B cell (primary cell): Measurements from ENCODE around the gene HLA-DPB1. TPM values are rescaled to one million over a fixed set of nuclear protein-coding genes. Genes with fewer than 3 reads are reported as not detected.

Experiments used
- ATAC-seq: fragments of 200-7000 bp; cut with Tn5 transposase; one replicate; pipeline ENCODE4 v1.10.0; 2021; ENCODE audit warnings: low read depth, mild to moderate bottlenecking, moderate number of reproducible peaks, moderate library complexity
- CTCF ChIA-PET: fragments of 350-600 bp; sonication (Branson Sonifier 250); formaldehyde crosslinking; loops from one replicate; lab custom pipeline; 2021; ENCODE audit warnings: antibody characterized with exemption, inconsistent platforms; lab: Charles Lee
- POLR2A ChIA-PET: fragments of 350-600 bp; sonication (Branson Sonifier 250); formaldehyde crosslinking; loops from one replicate; lab custom pipeline; 2021; ENCODE audit warnings: antibody characterized with exemption; lab: Charles Lee
- DNase-seq: peaks from one replicate; pipeline ENCODE4 v3.0.0; 2013
- H2AFZ ChIP-seq: 2 replicates; pipeline ENCODE4 v1.6.1; 2012; ENCODE audit warnings: mild to moderate bottlenecking, low read depth, low read length; ENCODE audit not compliant: insufficient read depth, poor library complexity, severe bottlenecking
- H3K27ac ChIP-seq, 2 donors: 1 replicate in 1 of 2; 2 replicates in 1 of 2; pipeline ENCODE4 v1.5.1; 2012 to 2013; ENCODE audit warnings: low read length in 2 of 2, mild to moderate bottlenecking in 2 of 2, moderate library complexity in 1 of 2
- H3K27me3 ChIP-seq, 4 experiments: fragments of 200-600 bp in 1 of 4; sonication (generic) in 1 of 4; replicated peaks in 1 of 4; 1 replicate in 2 of 4; 2 replicates in 2 of 4; pipeline versions ENCODE4 v1.6.1 to v1.7.0; 2013 to 2016; ENCODE audit warnings: low read length in 3 of 4, mild to moderate bottlenecking in 2 of 4, mixed read lengths in 1 of 4, moderate library complexity in 1 of 4; ENCODE audit not compliant: insufficient read depth in 4 of 4, control insufficient read depth in 3 of 4; ENCODE audit errors: control extremely low read depth in 1 of 4
- H3K36me3 ChIP-seq, 2 experiments: replicated peaks in 1 of 2; 1 replicate in 1 of 2; 2 replicates in 1 of 2; pipeline versions ENCODE4 v1.6.1 to v1.7.1; 2013; ENCODE audit warnings: low read length in 1 of 2; ENCODE audit not compliant: insufficient read depth in 2 of 2, control insufficient read depth in 1 of 2; ENCODE audit errors: control extremely low read depth in 1 of 2, extremely low read depth in 1 of 2
- H3K4me1 ChIP-seq, 2 donors: fragments of 200-600 bp in 1 of 2; sonication (generic) in 1 of 2; 1 replicate in 1 of 2; 2 replicates in 1 of 2; pipeline versions ENCODE4 v1.5.1 to v1.6.1; 2013 to 2017; ENCODE audit warnings: low read length in 2 of 2; ENCODE audit not compliant: control insufficient read depth in 2 of 2, insufficient read depth in 2 of 2
- H3K4me2 ChIP-seq: replicated peaks from 2 replicates; pipeline ENCODE3; 2012; ENCODE audit warnings: mild to moderate bottlenecking, low read depth, low read length; ENCODE audit not compliant: poor library complexity, severe bottlenecking
- H3K4me3 ChIP-seq, 5 experiments: fragments of 200-600 bp in 1 of 5; sonication (generic) in 1 of 5; 1 replicate in 3 of 5; 2 replicates in 2 of 5; pipeline versions ENCODE4 v1.5.1 to v1.7.0; 2011 to 2016; ENCODE audit warnings: low read length in 4 of 5, mild to moderate bottlenecking in 4 of 5, low read depth in 2 of 5, control low read depth in 1 of 5, moderate library complexity in 1 of 5; ENCODE audit not compliant: insufficient read depth in 1 of 5; ENCODE audit errors: control extremely low read depth in 1 of 5, extremely low read depth in 1 of 5
- H3K79me2 ChIP-seq: fragments of 200-600 bp; sonication (generic); one replicate; pipeline ENCODE4 v1.6.0; 2016; ENCODE audit warnings: low read length; ENCODE audit not compliant: control insufficient read depth, insufficient read depth
- H3K9ac ChIP-seq: fragments of 200-600 bp; sonication (generic); 2 replicates; pipeline ENCODE4 v1.6.1; 2017; ENCODE audit warnings: mild to moderate bottlenecking, low read length, moderate library complexity
- H3K9me3 ChIP-seq, 3 donors: one replicate each; pipeline versions ENCODE4 v1.6.1 to v1.7.1; 2013; ENCODE audit warnings: low read length in 2 of 3; ENCODE audit not compliant: control insufficient read depth in 2 of 3, insufficient read depth in 1 of 3; ENCODE audit errors: control extremely low read depth in 1 of 3
- H4K20me1 ChIP-seq: 2 replicates; pipeline ENCODE4 v1.6.0; 2012; ENCODE audit warnings: mild to moderate bottlenecking, low read length; ENCODE audit not compliant: insufficient read depth, control insufficient read depth, poor library complexity, severe bottlenecking
- H3K27ac Mint-ChIP-seq: one replicate; pipeline ENCODE4 v1.8.0; 2021; ENCODE audit warnings: mixed read lengths
- H3K27me3 Mint-ChIP-seq: one replicate; pipeline ENCODE4 v1.8.0; 2021; ENCODE audit warnings: mixed read lengths
- H3K4me1 Mint-ChIP-seq: one replicate; pipeline ENCODE4 v1.8.0; 2021; ENCODE audit warnings: mixed read lengths
- H3K4me3 Mint-ChIP-seq: one replicate; pipeline ENCODE4 v1.8.0; 2021; ENCODE audit warnings: mixed read lengths
- H3K9me3 Mint-ChIP-seq: one replicate; pipeline ENCODE4 v1.8.0; 2022; ENCODE audit warnings: mixed read lengths; ENCODE audit not compliant: insufficient read depth
- EZH2 ChIP-seq: IDR thresholded peaks from 2 replicates; pipeline ENCODE4 v1.6.1; 2012; ENCODE audit warnings: borderline replicate concordance, low read depth, mild to moderate bottlenecking, moderate library complexity, low read length; ENCODE audit not compliant: insufficient read depth, poor library complexity, severe bottlenecking
- WGBS: methylation state at CpG from one replicate; pipeline ENCODE4 v1.1.5; 2013; ENCODE audit warnings: missing lambda C conversion rate; ENCODE audit not compliant: insufficient coverage; 5-methylcytosine and 5-hydroxymethylcytosine counted together
- intact Hi-C: fragments of 100-400 bp; cut with micrococcal nuclease; formaldehyde crosslinking; loops from one replicate; pipeline ENCODE4 v1.10.0; 2022
- polyA plus RNA-seq: library from polyadenylated mRNA; depleted of rRNA; stranded (reverse); fragments of >200 nt; gene quantifications from 2 replicates; pipeline ENCODE4 v1.2.3, GENCODE V29; 2012
- total RNA-seq, 2 donors: library from RNA; stranded (reverse); fragments of 120-200 nt in 1 of 2; gene quantifications; 1 replicate in 1 of 2; 2 replicates in 1 of 2; pipeline versions ENCODE4 v1.2.3 to v1.2.4, GENCODE V29; 2013 to 2022
- TF ChIP-seq, protein P1 (sequence below): fragments of 200-600 bp; IDR thresholded peaks from one replicate; pipeline ENCODE4 v1.8.0; 2022; ENCODE audit warnings: antibody characterized with exemption, mild to moderate bottlenecking

The HLA-DPB1 gene
- total and polyA plus RNA-seq, 2 donors (not counting 1 experiment from before 2014, with no cell fraction given) = 1,104 to 1,578 TPM

DNA sequence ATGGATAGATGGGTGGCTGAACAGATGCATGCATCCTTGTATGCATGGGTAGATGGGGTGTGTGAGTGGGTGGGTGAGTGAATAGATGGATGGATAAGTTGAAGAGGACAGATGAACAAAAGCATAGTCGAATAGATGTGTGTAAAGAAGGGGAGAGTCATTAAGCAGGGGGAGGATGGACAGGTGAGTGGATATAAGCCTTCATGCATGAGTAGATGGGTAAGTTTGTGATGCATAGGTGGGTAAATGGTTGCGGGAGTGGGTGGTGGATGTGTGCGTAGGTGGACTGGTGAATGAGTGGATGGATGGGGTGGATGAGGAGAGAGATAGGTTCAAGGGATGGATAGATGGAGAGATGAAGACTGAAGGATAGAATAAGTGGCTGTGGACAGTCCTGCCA is 29.6 kb downstream of the HLA-DPB1 start:
- POLR2A ChIA-PET = no interaction called here
- H2AFZ ChIP-seq = no peak overlapping the region
- Mint-ChIP-seq H3K27ac (no peak overlapping the region), H3K9me3 (peaks cover 21% of the 10 kb centered on the region), H3K4me3 (no peak overlapping the region), H3K27me3 (peaks cover 10% of the 10 kb centered on the region), H3K4me1 (peaks cover 6% of the 10 kb centered on the region)
- no peaks in the 10 kb centered on the region for H4K20me1 ChIP-seq
- no peak for TF ChIP-seq EZH2
- TF ChIP-seq, protein P1, sequence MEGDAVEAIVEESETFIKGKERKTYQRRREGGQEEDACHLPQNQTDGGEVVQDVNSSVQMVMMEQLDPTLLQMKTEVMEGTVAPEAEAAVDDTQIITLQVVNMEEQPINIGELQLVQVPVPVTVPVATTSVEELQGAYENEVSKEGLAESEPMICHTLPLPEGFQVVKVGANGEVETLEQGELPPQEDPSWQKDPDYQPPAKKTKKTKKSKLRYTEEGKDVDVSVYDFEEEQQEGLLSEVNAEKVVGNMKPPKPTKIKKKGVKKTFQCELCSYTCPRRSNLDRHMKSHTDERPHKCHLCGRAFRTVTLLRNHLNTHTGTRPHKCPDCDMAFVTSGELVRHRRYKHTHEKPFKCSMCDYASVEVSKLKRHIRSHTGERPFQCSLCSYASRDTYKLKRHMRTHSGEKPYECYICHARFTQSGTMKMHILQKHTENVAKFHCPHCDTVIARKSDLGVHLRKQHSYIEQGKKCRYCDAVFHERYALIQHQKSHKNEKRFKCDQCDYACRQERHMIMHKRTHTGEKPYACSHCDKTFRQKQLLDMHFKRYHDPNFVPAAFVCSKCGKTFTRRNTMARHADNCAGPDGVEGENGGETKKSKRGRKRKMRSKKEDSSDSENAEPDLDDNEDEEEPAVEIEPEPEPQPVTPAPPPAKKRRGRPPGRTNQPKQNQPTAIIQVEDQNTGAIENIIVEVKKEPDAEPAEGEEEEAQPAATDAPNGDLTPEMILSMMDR = no peak
- no peaks in the 10 kb centered on the region for H3K79me2 ChIP-seq
- H3K27me3 ChIP-seq = no peaks in the 10 kb centered on the region
- H3K9ac ChIP-seq = no peak overlapping the region
- no peak overlapping the region for H3K27ac ChIP-seq
- peaks cover 0 to 5% of the 10 kb centered on the region in 2 donors for H3K4me1 ChIP-seq
- intact Hi-C loops = no loop called here
- no peak for ATAC-seq
- peaks cover 0 to 15% (median 6%) of the 10 kb centered on the region in 3 donors for H3K9me3 ChIP-seq
- H3K4me3 ChIP-seq = no peak overlapping the region
- 98% methylated on average over 3 of the region's 3 CpGs for WGBS
- no peak for DNase-seq
- CTCF ChIA-PET = no interaction called here
- H3K36me3 ChIP-seq = no peaks in the 10 kb centered on the region
- no peak overlapping the region for H3K4me2 ChIP-seq

DNA sequence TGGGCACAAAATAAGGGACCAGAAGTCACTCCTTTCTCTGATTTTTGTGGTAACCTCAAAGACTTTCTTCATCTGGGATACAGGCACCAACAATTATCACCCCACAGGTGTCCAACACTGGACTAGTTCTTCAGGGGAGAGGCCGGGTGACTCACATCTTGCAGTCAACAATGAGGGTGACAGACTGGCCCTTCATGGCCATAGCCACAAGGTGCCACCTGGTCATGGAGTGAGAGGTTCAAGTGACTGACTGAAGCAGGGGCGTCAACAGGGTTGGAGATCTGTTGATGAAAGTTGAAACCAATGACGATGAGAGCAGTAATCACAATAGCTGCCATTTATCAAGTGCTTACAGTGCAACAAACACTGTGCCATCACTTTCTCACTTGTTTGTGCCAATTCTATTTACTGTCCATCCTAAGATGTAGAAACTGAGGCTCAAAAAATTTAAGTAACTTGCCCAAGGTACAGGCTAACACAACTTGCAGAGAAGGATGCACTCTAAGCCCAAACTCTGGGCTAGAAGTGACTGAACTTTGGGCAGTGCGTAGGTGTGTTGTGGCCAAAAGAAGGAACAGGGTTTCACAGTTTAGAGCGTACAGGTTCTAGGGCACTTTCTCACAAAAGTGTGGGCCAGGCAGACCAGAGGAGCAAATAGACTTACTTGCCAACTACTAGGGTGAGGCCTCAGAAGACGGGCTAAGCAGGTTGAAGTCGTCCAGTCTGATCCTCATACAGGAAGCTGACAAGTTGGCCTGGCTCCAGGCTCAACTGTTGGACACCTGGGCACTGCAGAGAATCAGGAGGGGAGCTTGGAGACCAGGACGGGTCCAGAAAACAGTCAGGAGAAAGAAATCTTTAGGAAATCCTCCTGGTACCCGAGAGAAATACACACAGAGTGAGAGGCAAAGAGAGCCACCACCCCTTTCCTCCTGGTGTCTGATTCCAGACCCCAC is 30.4 kb downstream of the HLA-DPB1 start:
- CTCF ChIA-PET = interaction anchor here (1.2 to 1.6 kb wide), 2 partner anchors 43 to 91 kb away, joined by 3 read pairs; no protein-coding TSS in a partner anchor
- DNase-seq (no peak), ATAC-seq (no peak)
- Mint-ChIP-seq H3K4me1 (peaks cover 6% of the 10 kb centered on the region), H3K27me3 (peaks cover 10% of the 10 kb centered on the region), H3K9me3 (peaks cover 15% of the 10 kb centered on the region), H3K4me3 (no peak overlapping the region), H3K27ac (no peak overlapping the region)
- no peak overlapping the region for H2AFZ ChIP-seq
- WGBS = 83% methylated on average over 6 of the region's 9 CpGs
- no peak overlapping the region for H3K27ac ChIP-seq
- POLR2A ChIA-PET = interaction anchor here (0.6 kb wide), 1 partner anchor 63 kb away, joined by 3 read pairs; no protein-coding TSS in a partner anchor
- no peaks in the 10 kb centered on the region for H3K27me3 ChIP-seq
- peaks cover 0 to 7% (median under 1%) of the 10 kb centered on the region in 3 donors for H3K9me3 ChIP-seq
- intact Hi-C loops = no loop called here
- H3K4me2 ChIP-seq = no peak overlapping the region
- H3K9ac ChIP-seq = no peak overlapping the region
- H4K20me1 ChIP-seq = no peaks in the 10 kb centered on the region
- H3K4me3 ChIP-seq = no peak overlapping the region
- TF ChIP-seq, protein P1 = no peak
- TF ChIP-seq EZH2 = no peak
- peaks cover 0 to 5% of the 10 kb centered on the region in 2 donors for H3K4me1 ChIP-seq
- H3K36me3 ChIP-seq = no peaks in the 10 kb centered on the region
- no peaks in the 10 kb centered on the region for H3K79me2 ChIP-seq
